Right atrium auricular region (tissue), 2 donors: ENCODE data around the gene G6PC2. TPM values are rescaled to one million over a fixed set of nuclear protein-coding genes. Genes with fewer than 3 reads are reported as not detected.

Source experiments
- DNase-seq: peaks from one replicate; pipeline ENCODE4 v3.0.0-alpha.2; 2019; ENCODE audit warnings: low spot score
- H3K27ac ChIP-seq, 2 donors: fragments of 200-600 bp; sonication (generic); 1 replicate in 1 of 2; 2 replicates in 1 of 2; pipeline ENCODE4 v1.5.1; 2016 to 2019
- H3K27me3 ChIP-seq, 2 donors: fragments of 200-600 bp; sonication (generic); one replicate each; pipeline versions ENCODE4 v1.5.1 to v1.6.0; 2017 to 2019
- H3K36me3 ChIP-seq: fragments of 200-600 bp; sonication (generic); one replicate; pipeline ENCODE4 v1.5.1; 2016
- H3K4me1 ChIP-seq, 2 donors: fragments of 200-600 bp; sonication (generic); one replicate each; pipeline versions ENCODE4 v1.5.1 to v1.6.0; 2017 to 2019
- H3K4me3 ChIP-seq, 2 donors: fragments of 200-600 bp; sonication (generic); 1 replicate in 1 of 2; 2 replicates in 1 of 2; pipeline ENCODE4 v1.5.1; 2017 to 2019; ENCODE audit warnings: mild to moderate bottlenecking in 1 of 2, moderate library complexity in 1 of 2
- H3K9me3 ChIP-seq, 2 donors: fragments of 200-600 bp; sonication (generic); one replicate each; pipeline ENCODE4 v1.5.1; 2019
- total RNA-seq, 2 donors: library from RNA; depleted of rRNA; stranded (reverse); fragments of >200 nt; gene quantifications; one replicate each; pipeline ENCODE4 v1.1.0, GENCODE V29; 2016
- TF ChIP-seq, protein P1 (sequence below), 2 donors: fragments of 200-600 bp; sonication (generic); IDR thresholded peaks; one replicate each; pipeline ENCODE4 v1.5.1; 2019; ENCODE audit warnings: antibody characterized with exemption in 2 of 2

The G6PC2 gene
- total RNA-seq, 2 donors from 2014 or later: not detected

- Histone ChIP-seq H3K4me3 (no peak overlapping the region), H3K36me3 (no peaks in the 10 kb centered on the region), H3K4me1 (no peaks in the 10 kb centered on the region), H3K27ac (no peak overlapping the region), H3K9me3 (no peaks in the 10 kb centered on the region), H3K27me3 (no peaks in the 10 kb centered on the region)
- TF ChIP-seq, protein P1, sequence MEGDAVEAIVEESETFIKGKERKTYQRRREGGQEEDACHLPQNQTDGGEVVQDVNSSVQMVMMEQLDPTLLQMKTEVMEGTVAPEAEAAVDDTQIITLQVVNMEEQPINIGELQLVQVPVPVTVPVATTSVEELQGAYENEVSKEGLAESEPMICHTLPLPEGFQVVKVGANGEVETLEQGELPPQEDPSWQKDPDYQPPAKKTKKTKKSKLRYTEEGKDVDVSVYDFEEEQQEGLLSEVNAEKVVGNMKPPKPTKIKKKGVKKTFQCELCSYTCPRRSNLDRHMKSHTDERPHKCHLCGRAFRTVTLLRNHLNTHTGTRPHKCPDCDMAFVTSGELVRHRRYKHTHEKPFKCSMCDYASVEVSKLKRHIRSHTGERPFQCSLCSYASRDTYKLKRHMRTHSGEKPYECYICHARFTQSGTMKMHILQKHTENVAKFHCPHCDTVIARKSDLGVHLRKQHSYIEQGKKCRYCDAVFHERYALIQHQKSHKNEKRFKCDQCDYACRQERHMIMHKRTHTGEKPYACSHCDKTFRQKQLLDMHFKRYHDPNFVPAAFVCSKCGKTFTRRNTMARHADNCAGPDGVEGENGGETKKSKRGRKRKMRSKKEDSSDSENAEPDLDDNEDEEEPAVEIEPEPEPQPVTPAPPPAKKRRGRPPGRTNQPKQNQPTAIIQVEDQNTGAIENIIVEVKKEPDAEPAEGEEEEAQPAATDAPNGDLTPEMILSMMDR (IDR thresholded peaks at IDR 0.05): no peak
- DNase-seq: no peak
Measured at GRCh38 chr2:168896783-168897182, 4.3 kb upstream of the G6PC2 start.

- H3K4me1 ChIP-seq: no peaks in the 10 kb centered on the region
- TF ChIP-seq, protein P1 (IDR thresholded peaks at IDR 0.05): no peak
- no peaks in the 10 kb centered on the region for H3K9me3 ChIP-seq
- H3K27me3 ChIP-seq: no peaks in the 10 kb centered on the region
- DNase-seq: no peak
- H3K36me3 ChIP-seq: no peaks in the 10 kb centered on the region
- H3K27ac ChIP-seq: no peak overlapping the region
- no peak overlapping the region for H3K4me3 ChIP-seq
Measured at GRCh38 chr2:168897449-168897848, 3.6 kb upstream of the G6PC2 start.

DNA sequence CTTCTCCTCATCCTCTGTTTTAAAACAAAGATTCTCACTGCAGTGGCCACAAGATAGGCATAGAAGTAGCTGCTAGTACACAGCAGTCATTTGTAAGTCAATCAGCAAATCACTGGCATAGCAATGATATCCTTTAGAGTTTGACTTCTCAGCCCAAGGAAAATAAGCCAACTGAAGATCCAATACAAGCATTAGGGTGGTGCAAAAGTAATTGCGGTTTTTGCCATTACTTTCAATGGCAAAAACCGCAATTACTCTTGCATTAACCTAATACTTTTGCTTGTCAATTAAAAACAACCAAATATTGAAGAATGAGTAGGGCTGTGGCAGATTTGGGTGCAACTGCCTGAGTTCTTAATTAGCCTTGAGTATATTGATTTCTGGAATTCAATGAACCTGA lies 2.8 kb downstream of the G6PC2 start:
- H3K27me3 ChIP-seq: no peaks in the 10 kb centered on the region
- H3K4me1 ChIP-seq: no peaks in the 10 kb centered on the region
- no peaks in the 10 kb centered on the region for H3K36me3 ChIP-seq
- no peak for DNase-seq
- no peak overlapping the region for H3K27ac ChIP-seq
- TF ChIP-seq, protein P1 (IDR thresholded peaks at IDR 0.05): no peak
- no peak overlapping the region for H3K4me3 ChIP-seq
- no peaks in the 10 kb centered on the region for H3K9me3 ChIP-seq

- H3K27ac ChIP-seq: no peak overlapping the region
- DNase-seq: no peak
- H3K4me1 ChIP-seq: no peaks in the 10 kb centered on the region
- H3K36me3 ChIP-seq: no peaks in the 10 kb centered on the region
- TF ChIP-seq, protein P1 (IDR thresholded peaks at IDR 0.05): no peak
- H3K9me3 ChIP-seq: no peaks in the 10 kb centered on the region
- H3K27me3 ChIP-seq: no peaks in the 10 kb centered on the region
- no peak overlapping the region for H3K4me3 ChIP-seq
Measured at GRCh38 chr2:168904358-168904757, 3.3 kb downstream of the G6PC2 start.

GRCh38 chr2:168907940-168908662 lies 7.0 kb downstream of the G6PC2 start:
- no peak overlapping the region for H3K4me3 ChIP-seq
- no peak overlapping the region for H3K27ac ChIP-seq
- TF ChIP-seq, protein P1 (IDR thresholded peaks at IDR 0.05): no peak
- H3K9me3 ChIP-seq: no peaks in the 10 kb centered on the region
- no peaks in the 10 kb centered on the region for H3K27me3 ChIP-seq
- H3K4me1 ChIP-seq: no peaks in the 10 kb centered on the region
- DNase-seq: no peak
- H3K36me3 ChIP-seq: no peaks in the 10 kb centered on the region

- TF ChIP-seq, protein P1 (IDR thresholded peaks at IDR 0.05): no peak
- DNase-seq: no peak
- Histone ChIP-seq H3K27ac (no peak overlapping the region), H3K4me3 (no peak overlapping the region), H3K36me3 (no peaks in the 10 kb centered on the region), H3K4me1 (no peaks in the 10 kb centered on the region), H3K9me3 (no peaks in the 10 kb centered on the region), H3K27me3 (no peaks in the 10 kb centered on the region)
Measured at GRCh38 chr2:168910330-168910729, 9.2 kb downstream of the G6PC2 start.
